Fibroblast of villous mesenchyme (primary cell): Measurements from ENCODE around the gene EFNA4. TPM values are rescaled to one million over a fixed set of nuclear protein-coding genes. Genes with fewer than 3 reads are reported as not detected.
A peak's percentile ranks its signal among the peaks of the same experiment; 100 is the strongest.

Experiments used
- DNase-seq: peaks from one replicate; pipeline ENCODE4 v3.0.0-alpha.2; 2010; ENCODE audit warnings: low read depth
- H3K4me3 ChIP-seq: 2 replicates; pipeline ENCODE4 v1.5.1; 2011; ENCODE audit warnings: low read depth, mild to moderate bottlenecking, low read length
- CTCF ChIP-seq: IDR thresholded peaks from 2 replicates; pipeline ENCODE4 v1.5.1; 2012; ENCODE audit warnings: low read depth, mild to moderate bottlenecking, low read length; ENCODE audit not compliant: insufficient read depth
- total RNA-seq: library from RNA; depleted of rRNA; stranded (reverse); fragments of >200 nt; gene quantifications from 2 replicates; pipeline ENCODE4 v1.2.3, GENCODE V29; 2012

The EFNA4 gene
- total RNA-seq, 1 donor, result 2.6 TPM

DNA sequence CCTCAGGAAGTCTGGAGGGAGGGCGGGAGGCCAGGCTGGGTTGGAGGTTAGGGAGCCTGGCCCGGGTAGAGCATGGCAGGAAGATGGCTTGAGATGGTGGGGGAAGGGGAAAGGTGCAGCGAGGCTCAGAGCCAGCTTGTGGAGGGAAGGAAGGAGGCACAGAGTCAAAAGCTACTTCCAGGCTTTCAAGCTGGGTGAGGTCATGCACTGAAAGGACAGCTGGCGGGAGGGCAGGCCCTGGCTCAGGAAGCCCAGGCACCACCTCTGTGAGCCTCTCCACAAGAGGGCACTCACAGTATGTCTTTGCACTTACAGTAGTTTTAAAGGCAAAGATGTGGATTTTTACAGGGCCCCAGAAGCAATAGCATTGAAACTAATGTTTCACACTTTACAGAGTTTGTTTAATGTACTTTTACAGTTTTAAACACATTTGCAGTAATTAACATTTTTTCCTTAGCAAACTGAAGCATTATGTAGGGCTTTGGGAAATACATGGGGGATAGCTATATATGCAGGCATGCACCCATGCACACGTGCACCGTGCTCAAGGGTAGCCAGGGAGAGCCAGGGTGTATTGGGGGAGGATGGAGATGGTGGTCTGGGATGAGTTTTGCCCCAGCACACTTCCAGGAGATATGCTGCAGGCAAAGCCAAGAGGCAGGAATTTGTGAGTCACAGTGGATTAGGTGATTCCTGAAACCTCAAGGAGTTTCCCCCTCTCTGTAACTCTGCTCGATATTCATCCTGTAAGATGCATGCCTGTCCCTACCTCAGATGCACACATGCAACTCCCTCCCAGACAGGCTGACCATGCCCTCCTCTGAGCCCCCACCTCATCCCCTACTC lies 18.5 kb upstream of the EFNA4 start:
- DNase-seq, result peak; percentile 83
- TF ChIP-seq CTCF, result peak; percentile 77
- no peak overlapping the region for H3K4me3 ChIP-seq

- DNase-seq, result no peak
- TF ChIP-seq CTCF, result no peak
- no peak overlapping the region for H3K4me3 ChIP-seq
Observed at GRCh38 chr1:155048449-155049334, 14.8 kb upstream of the EFNA4 start.

DNA sequence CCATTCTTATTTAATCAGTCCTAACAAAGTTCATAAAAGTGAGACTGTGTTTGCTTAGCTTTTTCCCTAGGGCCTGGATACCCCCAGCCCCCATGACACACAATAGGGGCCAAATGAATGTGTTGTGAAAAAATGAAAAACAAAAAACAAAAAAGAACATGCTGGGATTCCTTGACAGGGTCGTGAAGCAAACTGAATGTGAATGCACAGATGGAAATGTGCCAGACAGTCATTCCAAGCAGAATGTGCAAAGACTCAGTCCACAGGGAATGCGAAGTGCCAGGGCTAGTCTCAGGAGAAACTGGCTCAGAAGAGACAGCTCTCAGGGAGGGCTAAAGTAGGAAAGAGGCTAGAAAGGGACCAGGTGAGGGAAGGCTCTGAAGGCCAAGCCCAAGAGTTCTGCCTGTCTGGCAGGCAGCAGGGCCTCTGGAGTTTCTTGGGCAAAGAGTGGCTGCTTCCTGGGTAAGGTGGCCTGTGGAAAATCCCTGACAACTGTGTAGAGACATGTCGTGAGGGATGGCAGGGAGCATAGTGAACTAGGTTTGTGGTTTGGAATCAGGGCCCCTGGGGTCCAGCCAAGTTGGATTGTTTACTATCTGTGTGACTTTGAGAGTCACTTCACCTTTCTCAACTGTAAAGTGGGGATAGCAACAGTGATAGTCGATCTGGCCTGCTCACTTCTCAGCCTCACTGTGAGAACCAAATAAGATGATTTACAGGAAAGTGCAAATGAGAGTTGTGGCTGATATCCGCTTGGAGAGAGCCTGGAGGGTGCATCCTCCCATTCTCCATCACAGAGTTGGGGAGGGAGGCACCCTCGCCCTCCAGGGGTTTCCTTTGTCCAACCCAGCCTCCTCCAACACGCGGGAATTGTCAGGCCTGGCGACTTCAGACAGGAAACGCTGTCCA lies 13.6 kb upstream of the EFNA4 start:
- H3K4me3 ChIP-seq, result peak overlapping the region; percentile 74
- DNase-seq, result no peak
- no peak for TF ChIP-seq CTCF

- peak; percentile 86 for TF ChIP-seq CTCF
- peak within 1 kb of the TSS; percentile 74 for H3K4me3 ChIP-seq
- peak; percentile 79 for DNase-seq
Observed at GRCh38 chr1:155050560-155051341, 12.8 kb upstream of the EFNA4 start, which contains the start of gene ADAM15. Gene ADAM15, plus strand, starts transcription at chr1:155051316. Its CDS starts 71 bp downstream, at chr1:155051387.

DNA sequence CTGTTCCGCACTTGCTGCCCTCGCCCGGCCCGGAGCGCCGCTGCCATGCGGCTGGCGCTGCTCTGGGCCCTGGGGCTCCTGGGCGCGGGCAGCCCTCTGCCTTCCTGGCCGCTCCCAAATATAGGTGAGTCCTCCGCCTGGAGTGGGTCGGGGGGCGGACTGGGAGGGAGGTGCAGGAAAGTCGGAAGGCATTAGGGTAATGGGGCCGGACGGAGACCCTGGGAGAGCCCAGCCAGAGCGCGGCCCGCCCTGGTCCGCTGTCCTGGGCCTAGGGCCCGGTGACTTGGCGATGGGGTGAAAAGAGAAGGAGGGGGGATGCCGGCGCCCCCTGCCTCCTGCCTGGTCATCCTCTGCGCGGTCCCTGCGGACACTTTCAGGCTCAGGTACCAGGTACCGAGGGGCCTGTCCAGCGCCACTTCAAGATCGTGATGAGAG lies 12.2 kb upstream of the EFNA4 start:
- H3K4me3 ChIP-seq, result peak overlapping the region; percentile 73
- no peak for TF ChIP-seq CTCF
- DNase-seq, result no peak
